ENCODE data around the gene DNAJB13.
A peak's percentile ranks its signal among the peaks of the same experiment; 100 is the strongest.

The DNAJB13 gene

DNA sequence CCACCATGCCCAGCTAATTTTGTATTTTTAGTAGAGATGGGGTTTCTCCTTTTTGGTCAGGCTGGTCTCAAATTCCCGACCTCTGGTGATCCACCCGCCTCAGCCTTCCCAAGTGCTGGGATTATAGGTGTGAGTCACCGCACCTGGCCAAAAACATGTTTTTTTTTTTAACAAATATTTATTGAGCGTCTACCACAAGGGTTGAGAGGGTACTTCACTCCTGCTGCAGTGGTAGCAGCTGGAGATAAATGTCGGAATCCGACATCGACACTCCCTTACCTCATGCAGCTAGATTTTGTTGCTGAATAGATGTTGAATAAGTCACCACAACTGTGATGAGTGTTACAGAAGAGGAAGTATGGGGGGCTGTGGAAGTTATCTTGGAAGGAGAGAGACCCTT lies 971 bp downstream of the DNAJB13 start:
- no peak for DNase-seq (ENCODE audit: low read depth)

DNA sequence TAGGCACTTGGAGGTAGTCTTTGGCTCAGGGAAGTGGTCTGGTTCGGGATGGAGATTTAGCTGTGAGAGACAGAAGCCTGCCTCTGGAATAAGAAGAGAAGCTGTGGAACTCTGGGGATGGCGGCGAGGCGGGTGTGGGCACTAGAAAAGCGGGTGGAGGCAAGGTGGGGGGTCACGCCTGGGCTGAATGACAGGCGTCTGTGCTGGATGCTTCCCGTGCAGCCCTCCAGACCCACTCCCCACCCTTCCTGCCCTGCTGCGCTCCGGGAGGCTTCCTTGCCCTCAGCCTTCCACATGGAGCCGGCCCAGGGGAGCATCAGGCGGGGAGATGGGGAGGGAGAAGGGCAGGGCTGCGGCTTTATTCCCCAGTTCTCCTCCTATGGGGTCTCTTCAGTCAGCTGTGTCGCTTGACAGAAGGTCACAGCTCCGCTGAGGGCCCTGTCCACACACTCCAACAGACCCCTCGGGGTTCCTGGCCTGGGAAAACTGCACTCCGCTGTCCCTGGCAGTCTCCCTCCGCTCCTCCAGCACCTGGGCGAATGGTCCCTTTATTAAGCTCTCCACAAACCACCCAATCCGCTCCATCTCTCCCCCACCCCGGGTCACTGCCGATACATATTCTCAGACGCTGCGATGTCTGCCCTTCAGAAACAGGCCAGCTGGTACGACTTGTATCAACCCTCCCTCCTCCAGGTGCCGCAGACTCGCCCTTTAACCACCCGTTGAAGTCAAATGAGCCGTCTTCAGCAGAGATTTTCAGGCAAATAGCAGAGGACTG lies 6.2 kb downstream of the DNAJB13 start:
- DNase-seq (ENCODE audit: low read depth), result no peak

DNA sequence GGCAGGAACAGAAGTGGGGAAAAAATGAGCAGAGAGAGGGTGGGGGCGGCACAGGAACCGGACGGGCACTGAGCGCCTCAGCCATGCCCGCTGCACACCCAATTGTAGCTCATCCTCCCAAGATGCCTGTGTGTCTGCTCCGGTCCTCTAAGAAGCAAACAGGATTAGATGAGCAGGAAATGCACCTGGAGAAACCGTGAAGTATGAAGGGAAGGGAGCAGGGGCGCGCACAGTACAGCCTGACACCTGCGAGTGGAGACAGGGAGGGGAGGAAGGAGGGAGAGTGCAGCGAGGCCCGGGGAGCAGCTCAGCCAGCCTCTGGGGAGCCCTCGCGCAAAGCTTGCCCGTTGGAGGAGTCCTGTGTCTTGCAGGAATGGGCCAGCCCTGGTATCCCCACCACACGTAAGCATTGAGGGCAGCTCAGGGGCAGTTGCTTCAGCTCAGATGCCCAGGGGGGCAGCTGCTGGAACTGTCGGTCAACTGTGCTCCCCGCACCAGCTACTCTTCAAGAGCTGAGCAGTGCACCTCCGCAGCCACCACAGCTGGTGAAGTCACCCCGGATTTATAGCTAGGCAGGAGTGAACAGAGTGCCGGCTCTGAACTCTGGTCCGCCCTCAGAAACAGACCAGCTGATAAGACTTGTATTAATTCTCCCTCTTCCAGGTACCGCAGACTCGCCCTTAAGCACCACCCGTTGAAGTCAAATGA lies 7.0 kb downstream of the DNAJB13 start:
- no peak for DNase-seq (ENCODE audit: low read depth)

DNA sequence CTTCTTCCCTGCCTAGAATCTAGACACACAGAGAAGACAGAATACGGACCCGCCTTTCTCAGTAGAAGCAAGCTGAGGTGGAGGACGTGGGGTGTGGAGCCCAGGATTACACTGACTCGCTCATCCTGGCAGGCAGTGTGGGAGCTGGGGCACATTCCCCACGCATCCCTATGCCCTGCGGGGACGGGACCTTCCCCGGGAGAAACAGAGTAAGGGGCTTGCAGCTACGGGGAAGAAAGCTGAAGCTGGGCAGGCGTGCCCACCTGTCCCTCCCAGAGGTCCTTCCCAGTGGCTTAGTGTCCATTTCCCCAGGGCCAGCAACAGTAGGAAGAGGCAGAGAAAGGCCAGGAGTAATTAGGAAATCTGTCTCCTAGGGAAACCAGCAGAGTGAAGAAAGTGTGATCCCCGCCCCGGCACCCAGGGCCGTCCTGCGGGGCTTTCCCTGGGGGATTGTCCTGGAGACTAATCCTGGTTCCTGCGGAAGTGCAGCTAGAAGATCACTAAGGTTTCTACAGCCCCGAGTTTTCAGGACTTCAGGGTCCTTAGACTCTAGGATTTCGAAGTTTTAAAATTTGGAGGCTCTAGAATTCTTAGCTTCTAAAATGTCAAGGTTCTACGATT lies 7.8 kb downstream of the DNAJB13 start:
- DNase-seq (ENCODE audit: low read depth), result no peak

DNA sequence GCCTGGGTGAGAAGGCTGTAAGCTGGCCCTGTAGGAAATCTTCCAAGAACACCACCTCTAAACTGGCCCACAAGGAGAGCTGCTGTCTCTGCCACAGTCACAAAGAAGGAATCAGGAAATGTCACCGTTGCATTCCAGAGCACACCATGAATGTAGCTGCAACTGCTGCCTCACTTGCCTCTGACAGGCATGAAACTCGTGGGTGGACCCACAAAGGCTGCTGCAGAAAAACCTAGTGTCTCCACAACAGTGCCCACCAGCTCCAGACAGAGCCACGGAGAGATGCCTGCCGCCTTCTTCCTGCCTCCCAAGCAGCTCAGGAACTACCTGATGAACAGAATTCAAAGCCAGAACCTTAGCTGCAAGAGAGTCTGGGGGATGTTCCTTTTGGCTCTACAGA lies 10.5 kb downstream of the DNAJB13 start:
- DNase-seq (ENCODE audit: low read depth), result no peak

DNA sequence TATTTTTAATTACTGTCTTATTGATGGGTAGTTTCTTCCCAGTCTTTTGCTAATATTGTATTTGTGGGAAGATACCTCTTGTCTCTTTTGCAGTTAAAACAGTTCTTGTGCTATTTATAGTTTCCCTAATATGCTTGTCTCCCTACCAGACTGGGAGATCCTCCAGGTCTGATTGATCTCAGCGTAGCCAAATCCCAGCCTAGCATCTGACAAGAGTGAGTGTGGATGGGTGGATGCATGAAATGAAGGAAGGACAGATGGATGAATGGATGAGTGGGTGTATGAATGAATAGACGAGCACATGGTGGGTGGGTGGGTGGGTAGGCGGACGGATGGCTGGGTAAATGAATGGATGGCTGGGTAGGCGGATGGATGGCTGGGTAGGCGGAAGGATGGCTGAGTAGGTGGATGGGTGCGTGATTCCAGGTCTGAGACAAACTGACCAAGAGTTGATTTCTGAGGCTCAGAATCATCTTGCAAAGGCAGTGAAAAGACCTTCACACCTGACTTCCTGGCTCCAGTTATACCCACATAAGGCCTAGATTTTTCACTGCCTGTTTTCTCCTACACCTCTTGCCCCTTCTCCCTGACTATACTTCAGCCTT lies 11.4 kb downstream of the DNAJB13 start:
- DNase-seq (ENCODE audit: low read depth), result no peak

DNA sequence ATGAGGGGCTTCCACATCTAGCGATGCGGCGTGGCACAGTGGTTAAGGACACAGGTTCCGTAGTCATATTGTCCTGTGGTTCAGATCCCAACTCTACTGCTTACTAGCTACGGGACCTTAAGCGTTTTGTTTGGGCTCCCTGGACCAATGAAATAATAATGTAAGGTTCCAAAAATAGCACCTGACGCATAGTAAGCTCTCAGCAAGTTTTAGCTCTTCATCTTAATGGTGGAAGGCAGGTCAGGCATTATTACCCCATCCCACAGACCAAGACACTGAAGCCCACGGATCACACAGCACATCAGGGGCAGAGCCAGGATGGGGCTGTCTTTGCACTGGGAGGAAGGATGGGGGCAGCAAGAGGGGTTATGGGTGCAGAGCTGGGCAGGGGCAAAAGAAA lies 13.0 kb downstream of the DNAJB13 start:
- no peak for DNase-seq (ENCODE audit: low read depth)

DNA sequence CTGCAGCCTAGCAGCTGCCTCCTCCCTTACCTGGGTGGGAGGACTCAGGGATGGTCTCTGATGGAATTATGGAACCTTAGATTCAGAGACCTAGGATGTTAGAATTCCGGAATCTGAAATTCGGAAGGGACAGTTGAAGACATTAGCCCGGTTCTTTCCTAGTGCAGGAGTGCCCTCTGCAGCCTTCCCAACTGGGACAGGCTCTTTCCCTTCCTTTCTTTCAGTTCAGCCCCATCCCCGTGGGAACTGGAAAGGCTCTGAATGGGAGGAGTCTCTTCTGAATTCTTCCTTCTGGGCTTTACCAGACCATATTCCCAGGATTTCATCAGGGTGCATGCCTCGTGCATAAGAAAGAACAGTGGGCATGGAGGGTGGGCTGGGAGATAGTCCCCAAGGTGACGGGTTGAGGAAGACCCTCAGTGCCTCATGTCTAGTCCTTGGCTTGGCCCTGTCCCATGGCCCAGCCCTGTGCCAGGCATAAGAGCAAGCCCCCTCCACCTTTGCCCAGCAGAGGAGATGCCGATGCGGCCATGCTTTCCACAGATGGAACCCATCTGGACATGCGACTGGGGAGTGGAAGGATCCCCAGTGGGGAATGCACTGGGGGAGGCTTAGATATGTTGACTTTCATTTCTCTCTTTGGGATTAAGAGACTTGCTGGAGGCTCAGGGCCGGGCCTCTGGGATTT lies 14.4 kb downstream of the DNAJB13 start:
- DNase-seq (ENCODE audit: low read depth), result no peak

DNA sequence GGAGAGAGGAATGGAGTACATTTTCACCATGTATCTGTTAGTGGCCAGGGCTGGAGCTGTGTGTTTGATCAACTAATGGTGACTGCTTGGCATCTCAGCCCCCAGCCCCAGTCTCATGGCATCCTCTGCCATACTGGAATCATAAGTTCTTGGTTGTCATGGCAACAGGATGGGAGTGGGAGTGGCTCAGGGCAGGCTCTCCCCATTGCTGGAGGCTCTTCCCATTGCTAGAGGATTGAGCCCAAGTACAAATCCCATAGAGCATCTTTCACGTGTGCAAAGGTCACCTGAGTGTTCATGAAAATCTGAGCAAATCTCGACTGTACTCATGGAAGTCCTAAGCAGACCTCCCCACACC lies 14.9 kb downstream of the DNAJB13 start:
- DNase-seq (ENCODE audit: low read depth), result no peak

DNA sequence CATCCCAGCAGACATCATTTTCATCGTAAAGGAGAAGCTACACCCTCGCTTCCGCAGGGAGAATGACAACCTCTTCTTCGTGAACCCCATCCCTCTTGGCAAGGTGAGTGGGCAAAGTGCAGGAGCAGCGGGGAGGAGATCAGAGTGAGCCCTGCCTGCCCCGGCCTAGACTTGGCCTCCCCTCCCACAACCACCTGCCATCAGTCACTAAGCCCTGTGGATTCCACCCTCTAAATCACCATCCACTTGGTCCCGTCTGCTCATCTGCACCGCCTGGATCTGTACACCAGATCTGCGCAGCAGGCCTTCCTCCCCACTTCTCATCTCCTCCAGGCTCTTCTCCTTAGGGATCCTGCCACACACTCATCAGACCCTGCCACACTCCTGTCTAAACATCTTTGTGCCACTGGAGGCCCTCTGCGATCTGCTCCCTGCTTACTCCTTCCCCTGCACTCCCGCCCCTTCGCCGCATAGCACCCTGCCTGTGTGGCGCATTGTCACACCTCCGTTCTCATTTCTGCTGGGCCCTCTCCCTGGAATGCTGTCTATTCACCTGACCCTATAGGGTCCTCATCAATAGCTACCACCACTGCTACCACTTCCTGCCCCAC lies 17.6 kb downstream of the DNAJB13 start:
- no peak for DNase-seq (ENCODE audit: low read depth)

DNA sequence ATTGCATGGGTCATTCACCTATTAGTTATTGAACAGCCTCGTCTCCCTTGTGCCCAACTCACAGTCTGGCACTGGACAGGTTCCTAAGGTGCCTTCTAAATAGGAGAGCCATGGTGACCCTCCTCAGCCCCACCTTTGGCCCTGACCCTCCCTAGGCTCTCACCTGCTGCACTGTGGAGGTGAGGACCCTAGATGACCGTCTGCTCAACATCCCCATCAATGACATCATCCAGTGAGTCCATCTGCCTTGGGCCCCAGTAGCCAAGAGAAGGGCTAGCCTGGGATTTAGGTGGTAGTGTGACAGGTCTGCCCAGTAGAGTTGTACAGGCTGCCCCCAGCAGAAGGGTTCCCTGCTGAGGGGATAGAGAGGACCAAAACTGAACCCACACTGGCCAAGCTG lies 18.3 kb downstream of the DNAJB13 start:
- DNase-seq (ENCODE audit: low read depth), result no peak

DNA sequence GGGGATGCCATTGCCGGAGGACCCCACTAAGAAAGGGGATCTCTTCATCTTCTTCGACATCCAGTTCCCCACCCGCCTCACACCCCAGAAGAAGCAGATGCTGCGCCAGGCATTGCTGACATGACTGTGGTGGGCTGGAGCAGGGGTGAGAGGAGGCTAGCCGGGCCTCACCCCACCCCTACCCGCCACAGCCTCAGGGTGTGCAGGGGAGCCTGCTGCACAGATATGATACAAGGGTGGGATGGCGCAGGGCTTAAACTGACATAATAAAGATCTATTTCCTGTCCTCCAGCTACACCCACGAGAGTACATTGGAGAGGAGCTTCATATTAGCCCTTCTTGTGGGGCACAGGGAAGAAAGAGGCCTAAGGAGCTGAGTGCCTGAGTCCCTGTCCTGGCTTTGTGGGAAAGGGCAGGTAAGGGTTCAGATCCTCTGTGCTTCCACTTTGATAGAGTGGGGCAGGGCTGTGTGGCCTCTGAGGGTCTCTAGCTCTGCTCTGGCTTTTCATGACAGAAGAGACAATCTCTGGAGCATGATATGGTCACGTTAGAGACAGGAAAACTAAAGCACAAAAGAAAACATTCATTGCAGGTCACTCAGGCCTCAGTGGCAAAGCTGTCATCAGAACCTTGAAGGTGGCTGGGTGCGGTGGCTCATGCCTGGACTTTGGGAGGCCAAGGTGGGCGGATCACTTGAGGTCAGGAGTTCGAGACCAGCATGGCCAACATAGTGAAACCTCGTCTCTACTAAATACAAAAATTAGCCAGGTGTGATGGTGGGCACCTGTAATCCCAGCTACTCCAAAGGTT lies 19.4 kb downstream of the DNAJB13 start:
- peak; percentile 34 for DNase-seq (ENCODE audit: low read depth)

DNA sequence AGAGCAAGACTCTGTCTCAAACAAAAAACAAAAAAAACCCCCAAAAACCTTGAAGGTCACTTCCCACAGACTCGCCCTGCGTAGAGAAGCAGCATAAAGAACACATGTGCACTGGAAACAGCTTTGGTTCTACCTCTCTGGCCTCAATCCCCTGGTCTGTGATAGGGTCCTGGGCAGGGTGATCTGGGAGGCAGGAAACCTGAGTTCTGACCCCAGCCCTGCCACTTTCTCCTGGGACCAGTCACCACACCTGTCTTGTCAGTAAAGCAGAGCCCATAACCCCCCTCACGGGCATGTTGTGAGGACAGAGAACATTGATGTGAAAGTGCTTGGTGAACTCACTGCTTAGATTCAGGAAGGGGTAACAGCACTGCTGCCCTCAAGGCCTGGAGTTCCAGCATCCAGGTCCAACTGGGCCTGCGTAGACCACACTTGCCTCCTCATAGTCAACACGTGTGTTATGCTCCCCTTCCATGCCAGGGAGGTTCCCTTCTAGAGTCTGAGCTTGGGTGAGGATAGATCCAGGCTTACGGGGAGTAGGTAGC lies 20.4 kb downstream of the DNAJB13 start:
- no peak for DNase-seq (ENCODE audit: low read depth)

DNA sequence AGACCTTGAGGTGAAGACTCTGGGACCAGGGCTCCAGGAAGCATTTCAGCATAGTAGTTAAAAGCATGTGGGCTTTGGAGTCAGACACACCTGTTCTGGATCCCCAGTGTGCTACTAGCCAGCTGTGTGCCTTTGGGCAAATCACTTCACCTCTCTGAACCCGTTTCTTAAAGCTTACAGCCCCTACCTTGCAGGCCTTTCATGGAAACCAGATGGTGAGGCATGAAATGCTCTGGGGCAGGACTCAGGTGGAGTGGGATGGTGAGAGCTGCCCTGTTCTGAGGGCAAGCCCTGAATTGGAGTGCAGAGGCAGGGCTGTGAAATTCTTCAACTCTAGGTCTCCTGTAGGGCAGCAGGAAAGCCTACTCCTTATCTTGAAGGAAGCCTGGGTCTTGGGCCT lies 21.4 kb downstream of the DNAJB13 start:
- no peak for DNase-seq (ENCODE audit: low read depth)

DNA sequence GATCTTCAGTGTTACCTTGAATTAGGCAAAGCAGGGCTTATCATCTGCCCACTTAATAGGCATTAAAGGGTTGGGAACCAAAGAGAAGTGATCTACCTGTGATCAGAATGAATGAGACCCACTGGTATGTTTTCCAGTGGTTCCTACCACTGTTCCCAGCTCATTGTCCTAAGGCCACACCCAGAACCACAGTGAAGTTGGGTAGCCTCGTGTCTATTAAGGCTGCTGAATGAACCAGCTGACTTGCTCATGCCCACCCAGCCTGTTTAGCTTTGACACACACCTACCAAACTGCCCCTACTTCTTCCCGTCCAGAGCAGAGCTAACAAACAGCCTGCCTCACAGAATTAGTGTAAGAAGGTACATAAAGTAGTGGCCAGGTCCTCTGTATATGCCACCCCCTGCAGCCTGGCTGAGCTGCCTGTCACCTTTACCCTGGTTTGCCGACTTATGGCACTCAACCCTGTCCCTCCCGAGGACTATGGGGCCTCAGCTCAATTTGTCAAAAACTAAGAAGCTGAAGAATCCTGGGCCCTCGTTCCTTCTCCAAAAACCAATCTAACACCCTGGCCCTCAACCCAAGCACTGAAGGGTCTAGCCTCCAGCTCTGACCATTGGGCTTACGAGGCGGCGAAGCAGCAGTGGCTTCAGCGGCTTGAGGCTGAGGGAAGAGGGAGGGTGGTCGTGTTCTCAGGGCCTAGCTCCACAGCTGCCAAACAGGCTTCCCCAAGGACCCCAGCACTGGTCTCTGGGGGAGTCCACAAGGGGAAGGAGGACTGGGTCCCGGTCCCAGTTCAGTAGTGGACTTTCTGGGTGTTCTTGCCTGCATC lies 22.0 kb downstream of the DNAJB13 start:
- DNase-seq (ENCODE audit: low read depth), result no peak

DNA sequence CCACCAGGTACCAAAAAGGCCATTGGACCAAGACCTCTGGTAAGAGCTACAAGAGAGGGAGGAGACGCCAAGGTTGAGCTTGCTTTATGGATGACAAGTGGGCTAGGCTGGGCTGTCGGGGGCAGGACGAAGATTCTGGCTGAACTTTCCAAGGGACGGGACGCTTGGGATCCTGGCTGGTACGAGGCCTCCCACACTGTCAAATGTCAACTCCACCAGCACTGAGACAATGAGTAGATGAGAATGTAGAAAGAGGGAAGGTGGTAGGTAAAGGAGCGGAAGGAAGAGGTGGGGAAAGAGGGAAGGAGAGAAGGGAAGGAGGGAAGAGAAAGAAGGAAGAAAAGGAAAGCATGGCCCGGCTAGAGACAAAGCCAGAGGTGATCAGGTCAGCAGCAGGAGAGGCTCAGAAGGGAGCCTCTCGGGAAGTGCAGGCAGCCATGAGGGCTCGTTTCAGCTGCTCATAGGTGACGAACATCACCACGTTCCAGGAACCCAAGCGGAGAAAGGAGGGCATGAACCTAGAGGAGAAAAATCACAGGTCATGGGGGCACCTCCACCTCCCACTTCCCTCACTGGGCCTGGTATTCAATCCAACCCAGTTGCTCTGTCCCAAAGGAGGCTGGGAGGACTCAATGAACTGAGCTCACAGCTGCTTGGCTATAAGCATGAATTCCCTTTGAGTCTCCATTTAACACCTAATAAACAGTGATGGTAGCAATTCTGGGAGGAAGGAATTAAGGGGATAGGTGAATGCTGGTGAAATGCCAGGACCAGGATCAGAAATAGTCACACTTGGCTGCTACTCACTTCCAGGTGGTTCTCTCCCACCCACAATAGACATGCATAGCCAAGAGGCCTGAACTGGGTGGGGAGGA lies 24.0 kb downstream of the DNAJB13 start:
- no peak for DNase-seq (ENCODE audit: low read depth)

DNA sequence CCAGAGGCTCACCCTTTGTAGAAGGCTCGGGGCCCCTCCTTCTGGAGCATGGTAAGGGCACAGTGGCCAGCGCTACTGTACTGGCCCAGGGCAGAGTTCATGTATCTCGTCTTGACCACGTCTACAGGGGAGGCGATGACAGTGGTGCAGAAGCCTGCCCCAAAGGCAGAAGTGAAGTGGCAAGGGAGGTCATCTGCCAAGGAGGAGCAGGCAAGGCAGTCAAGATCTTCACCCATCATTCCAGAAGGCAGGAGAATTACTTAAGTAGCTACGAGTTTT lies 24.6 kb downstream of the DNAJB13 start:
- DNase-seq (ENCODE audit: low read depth), result no peak

DNA sequence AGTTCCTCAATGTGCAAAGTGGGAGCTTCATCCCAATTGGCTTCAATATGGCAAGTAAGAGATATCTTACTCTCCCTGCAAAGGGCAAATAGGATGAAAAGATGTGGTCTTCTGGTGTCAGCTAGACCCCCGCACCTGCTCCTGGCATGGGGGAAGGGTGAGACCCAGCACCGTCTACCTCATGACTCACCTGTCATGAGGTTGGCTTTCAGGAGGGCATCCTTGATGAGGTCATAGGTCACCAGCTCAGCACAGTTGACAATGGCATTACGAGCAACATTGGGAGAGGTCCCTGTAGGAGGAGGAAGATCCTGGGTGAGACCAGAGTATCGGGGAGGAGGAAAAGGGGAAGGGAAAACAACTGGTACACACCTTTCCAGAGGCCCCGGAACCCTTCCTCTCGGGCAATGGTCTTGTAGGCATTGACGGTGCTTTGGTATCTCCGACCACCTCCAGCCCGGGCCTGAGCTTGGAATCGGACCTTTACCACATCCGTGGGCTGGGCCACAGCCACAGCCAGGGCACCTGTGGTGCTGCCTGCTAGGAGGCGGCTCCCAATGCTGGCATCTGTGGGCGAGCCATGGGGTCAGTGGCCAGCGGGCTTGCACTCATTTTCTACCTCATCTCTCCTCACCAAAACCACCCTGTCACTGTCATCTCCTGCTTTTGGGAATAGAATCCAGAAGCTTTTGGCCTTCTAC lies 25.8 kb downstream of the DNAJB13 start:
- no peak for DNase-seq (ENCODE audit: low read depth)

All from activated gamma-delta T cell treated with anti-CD3 and anti-CD28 coated beads, Interleukin-2, amount 50 U/mL, for 16 hours (primary cell).